K562 (cell line): ENCODE results near the gene FAM180B. TPM values are rescaled to one million over a fixed set of nuclear protein-coding genes. Genes with fewer than 3 reads are reported as not detected.

Experiments
- CAMTA2 ChIP-seq: fragments of 250-450 bp; sonication (Bioruptor Pico); conservative IDR thresholded peaks from 2 replicates; pipeline ENCODE4 v1.5.1; 2022
- CTCF ChIP-seq, 3 experiments: IDR thresholded peaks in 2 of 3; conservative IDR thresholded peaks in 1 of 3; 2 replicates each; pipeline ENCODE4 v1.5.1; 2011 to 2012; ENCODE audit warnings: low read length in 3 of 3, mild to moderate bottlenecking in 3 of 3, control low read depth in 2 of 3, improper control_type of control experiment in 1 of 3, inconsistent platforms in 1 of 3, low read depth in 1 of 3, mixed read lengths in 1 of 3, moderate library complexity in 1 of 3; ENCODE audit not compliant: insufficient read depth in 2 of 3
- EWSR1 ChIP-seq: fragments of 450-650 bp; IDR thresholded peaks from 2 replicates; pipeline ENCODE4 v1.6.1; 2018; ENCODE audit warnings: borderline replicate concordance, mild to moderate bottlenecking, low read depth, moderate library complexity; ENCODE audit not compliant: partially characterized antibody
- GTF2E2 ChIP-seq: fragments of 200-800 bp; sonication (Bioruptor generic); IDR thresholded peaks from 2 replicates; pipeline ENCODE4 v1.6.1; 2016; ENCODE audit warnings: missing genetic modification characterization, missing compliant biosample characterization
- RBM17 ChIP-seq: fragments of 200-400 bp; formaldehyde crosslinking; IDR thresholded peaks from 2 replicates; pipeline ENCODE4 v1.6.1; 2017; ENCODE audit warnings: low read depth, mild to moderate bottlenecking, low read length, borderline replicate concordance
- SREBF1 ChIP-seq: fragments of 150-350 bp; IDR thresholded peaks from 2 replicates; pipeline ENCODE4 v1.6.1; 2014; ENCODE audit warnings: antibody characterized with exemption, low read depth, low read length, borderline replicate concordance
- SRSF3 ChIP-seq: fragments of 200-400 bp; formaldehyde crosslinking; IDR thresholded peaks from 2 replicates; pipeline ENCODE4 v1.6.1; 2016; ENCODE audit warnings: mild to moderate bottlenecking, low read length, moderate library complexity; ENCODE audit not compliant: insufficient read depth
- TBL1XR1 ChIP-seq, 2 experiments: IDR thresholded peaks; 2 replicates each; pipeline ENCODE4 v1.6.1; 2012; ENCODE audit warnings: improper control_type of control experiment in 2 of 2, low read length in 2 of 2, mild to moderate bottlenecking in 1 of 2
- TOE1 ChIP-seq, 2 experiments: fragments of 450-650 bp in 1 of 2; sonication (generic) in 1 of 2; formaldehyde crosslinking in 1 of 2; IDR thresholded peaks; 2 replicates each; pipeline versions ENCODE4 v1.7.1 to v1.8.0; 2016 to 2022; ENCODE audit warnings: borderline replicate concordance in 2 of 2, mild to moderate bottlenecking in 2 of 2, antibody characterized with exemption in 1 of 2, inconsistent platforms in 1 of 2, low read depth in 1 of 2, missing genetic modification reagents in 1 of 2, moderate library complexity in 1 of 2
- ZNF121 ChIP-seq: sonication (generic); formaldehyde crosslinking; conservative IDR thresholded peaks from 2 replicates; pipeline ENCODE4 v1.8.0; 2022; ENCODE audit warnings: missing genetic modification reagents
- ZNF146 ChIP-seq: IDR thresholded peaks from one replicate; pipeline ENCODE4 v1.6.1; 2018; ENCODE audit warnings: missing compliant biosample characterization; ENCODE audit not compliant: unreplicated experiment
- ZNF354B ChIP-seq: fragments of 250-450 bp; sonication (Bioruptor Pico); IDR thresholded peaks from 2 replicates; pipeline ENCODE4 v1.4.0; 2020
- polyA plus RNA-seq, 8 experiments: library from polyadenylated mRNA; depleted of rRNA in 4 of 8; stranded (reverse) in 5 of 8; unstranded in 3 of 8; fragments of >200 nt; fragmentation: Nextera tagmentation in 2 of 8; fragmentation: Illumina TruSeq in 1 of 8; extraction: Ambion mirVana in 2 of 8; extraction: Trizol in 1 of 8; gene quantifications; 2 replicates each; pipeline versions ENCODE4 v1.2.1 to v1.2.3, GENCODE V29; 2011 to 2014; ENCODE audit warnings: inconsistent platforms in 1 of 8, missing spikeins in 1 of 8
- total RNA-seq, 7 experiments: library from RNA; depleted of rRNA in 6 of 7; stranded (reverse); fragments of >200 nt in 6 of 7; fragmentation: Illumina TruSeq in 2 of 7; extraction: Trizol in 2 of 7; gene quantifications; 2 replicates each; pipeline versions ENCODE4 v1.2.1 to v1.2.3, GENCODE V29; 2011 to 2021; ENCODE audit warnings: low replicate concordance in 1 of 7
- TF ChIP-seq, protein P1 (sequence below): fragments of 450-650 bp; IDR thresholded peaks from 2 replicates; pipeline ENCODE4 v1.6.1; 2017; ENCODE audit warnings: antibody characterized with exemption, mild to moderate bottlenecking

The FAM180B gene
- total and polyA plus RNA-seq, 9 of the 15 experiments (the other 6 are each of a cell fraction or from before 2014, with no cell fraction given), result 0.05 to 0.14 TPM; not detected in 7

DNA sequence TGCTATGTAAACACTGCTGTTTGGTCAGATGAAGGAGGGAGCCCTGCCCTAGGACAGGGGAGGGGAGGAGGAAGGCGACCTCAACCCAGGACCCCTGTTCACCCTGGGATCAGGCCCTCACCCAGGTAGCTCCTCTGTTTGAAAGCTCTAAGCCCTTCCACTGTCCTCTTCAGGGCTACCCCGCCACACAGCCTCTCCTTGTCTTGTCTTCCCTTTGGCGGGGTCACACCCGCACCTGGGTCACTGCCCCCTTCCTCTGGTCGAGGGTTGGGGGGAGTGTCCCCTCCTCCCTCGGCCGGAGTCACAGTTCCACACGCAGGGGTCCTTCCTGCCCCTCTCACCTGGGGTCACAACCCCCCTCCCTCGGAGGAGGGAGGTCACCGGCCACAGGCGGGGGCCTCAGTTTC is 21.5 kb upstream of the FAM180B start (continued):
- no peak for TF ChIP-seq EWSR1
- no peak for TF ChIP-seq ZNF121 (CRISPR knock-in tag)
- TF ChIP-seq RBM17, result no peak
- TF ChIP-seq TOE1 (IDR thresholded peaks at IDR 0.05; ENCODE audit: borderline replicate concordance), result no peak
- no peak for TF ChIP-seq TOE1 (CRISPR knock-in tag; IDR thresholded peaks at IDR 0.05; ENCODE audit: borderline replicate concordance, low read depth)
- no peak for TF ChIP-seq SREBF1
- TF ChIP-seq, protein P1, sequence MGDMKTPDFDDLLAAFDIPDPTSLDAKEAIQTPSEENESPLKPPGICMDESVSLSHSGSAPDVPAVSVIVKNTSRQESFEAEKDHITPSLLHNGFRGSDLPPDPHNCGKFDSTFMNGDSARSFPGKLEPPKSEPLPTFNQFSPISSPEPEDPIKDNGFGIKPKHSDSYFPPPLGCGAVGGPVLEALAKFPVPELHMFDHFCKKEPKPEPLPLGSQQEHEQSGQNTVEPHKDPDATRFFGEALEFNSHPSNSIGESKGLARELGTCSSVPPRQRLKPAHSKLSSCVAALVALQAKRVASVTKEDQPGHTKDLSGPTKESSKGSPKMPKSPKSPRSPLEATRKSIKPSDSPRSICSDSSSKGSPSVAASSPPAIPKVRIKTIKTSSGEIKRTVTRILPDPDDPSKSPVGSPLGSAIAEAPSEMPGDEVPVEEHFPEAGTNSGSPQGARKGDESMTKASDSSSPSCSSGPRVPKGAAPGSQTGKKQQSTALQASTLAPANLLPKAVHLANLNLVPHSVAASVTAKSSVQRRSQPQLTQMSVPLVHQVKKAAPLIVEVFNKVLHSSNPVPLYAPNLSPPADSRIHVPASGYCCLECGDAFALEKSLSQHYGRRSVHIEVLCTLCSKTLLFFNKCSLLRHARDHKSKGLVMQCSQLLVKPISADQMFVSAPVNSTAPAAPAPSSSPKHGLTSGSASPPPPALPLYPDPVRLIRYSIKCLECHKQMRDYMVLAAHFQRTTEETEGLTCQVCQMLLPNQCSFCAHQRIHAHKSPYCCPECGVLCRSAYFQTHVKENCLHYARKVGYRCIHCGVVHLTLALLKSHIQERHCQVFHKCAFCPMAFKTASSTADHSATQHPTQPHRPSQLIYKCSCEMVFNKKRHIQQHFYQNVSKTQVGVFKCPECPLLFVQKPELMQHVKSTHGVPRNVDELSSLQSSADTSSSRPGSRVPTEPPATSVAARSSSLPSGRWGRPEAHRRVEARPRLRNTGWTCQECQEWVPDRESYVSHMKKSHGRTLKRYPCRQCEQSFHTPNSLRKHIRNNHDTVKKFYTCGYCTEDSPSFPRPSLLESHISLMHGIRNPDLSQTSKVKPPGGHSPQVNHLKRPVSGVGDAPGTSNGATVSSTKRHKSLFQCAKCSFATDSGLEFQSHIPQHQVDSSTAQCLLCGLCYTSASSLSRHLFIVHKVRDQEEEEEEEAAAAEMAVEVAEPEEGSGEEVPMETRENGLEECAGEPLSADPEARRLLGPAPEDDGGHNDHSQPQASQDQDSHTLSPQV, result no peak
- TF ChIP-seq SRSF3, result no peak
- TF ChIP-seq CAMTA2 (CRISPR knock-in tag), result no peak
- TF ChIP-seq GTF2E2 (tag), result no peak
- no peak for TF ChIP-seq TBL1XR1 (IDR thresholded peaks at IDR 0.05; ENCODE audit: low read length in 2 of 2)
- TF ChIP-seq CTCF (IDR thresholded peaks at IDR 0.05 in 2 of 3, conservative IDR thresholded peaks at IDR 0.05 in 1 of 3; ENCODE audit: insufficient read depth in 2 of 3, low read depth in 1 of 3, low read length in 3 of 3), result no peak
- no peak for TF ChIP-seq ZNF146 (CRISPR knock-in tag)
- no peak for TF ChIP-seq ZNF354B (CRISPR knock-in tag)
